22Rv1 (cell line): ENCODE data around the gene DDX41.

Experiments
- H3K27ac ChIP-seq: fragments of 450-650 bp; 2 replicates; pipeline ENCODE4 v1.5.1; 2017
- ZFX ChIP-seq: fragments of 450-650 bp; IDR thresholded peaks from 2 replicates; pipeline ENCODE4 v1.6.1; 2017; ENCODE audit warnings: antibody characterized with exemption, borderline replicate concordance
- TF ChIP-seq, protein P1 (sequence below): fragments of 450-650 bp; IDR thresholded peaks from 2 replicates; pipeline ENCODE4 v1.5.1; 2017; ENCODE audit warnings: mild to moderate bottlenecking

Gene DDX41

DNA sequence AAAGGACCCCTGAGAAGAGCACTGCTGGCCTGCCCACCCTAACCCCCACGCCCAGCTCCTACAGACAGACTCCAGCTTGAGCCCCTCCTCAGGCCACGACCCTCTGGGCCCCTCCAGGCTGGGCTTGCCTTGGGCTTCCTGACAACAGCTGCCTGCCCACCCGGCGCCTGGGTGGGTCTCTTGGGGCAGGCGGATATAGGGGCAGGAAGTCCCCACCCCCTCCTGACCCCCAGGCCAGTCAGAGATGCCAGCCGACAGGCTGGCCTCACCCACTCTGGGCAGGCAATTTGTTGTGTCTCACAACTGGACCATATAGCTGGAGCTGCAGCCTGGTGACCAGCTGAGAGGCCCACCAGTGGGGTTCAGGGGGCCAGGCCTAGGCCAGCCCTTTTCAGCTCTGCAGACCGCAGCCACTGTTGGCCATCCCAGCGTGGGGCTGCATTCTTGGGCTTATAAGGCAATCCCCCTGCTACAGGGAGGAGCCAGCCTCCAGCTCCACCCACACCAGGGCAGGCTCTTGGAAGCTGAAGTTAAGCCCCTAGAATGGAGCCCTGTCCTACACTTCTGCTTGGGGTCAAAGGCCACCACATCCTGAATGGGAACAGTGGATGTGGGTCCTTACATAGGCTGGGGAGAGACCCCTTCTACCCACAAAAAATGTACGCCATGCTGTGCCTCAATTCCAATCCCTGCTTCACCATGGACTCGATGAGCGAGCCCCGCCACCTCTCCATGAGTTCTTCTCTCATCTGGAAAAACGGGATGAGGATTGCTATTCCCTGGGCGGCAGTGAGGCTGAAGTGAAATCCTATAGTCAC lies 21.3 kb downstream of the DDX41 start:
- TF ChIP-seq, protein P1, sequence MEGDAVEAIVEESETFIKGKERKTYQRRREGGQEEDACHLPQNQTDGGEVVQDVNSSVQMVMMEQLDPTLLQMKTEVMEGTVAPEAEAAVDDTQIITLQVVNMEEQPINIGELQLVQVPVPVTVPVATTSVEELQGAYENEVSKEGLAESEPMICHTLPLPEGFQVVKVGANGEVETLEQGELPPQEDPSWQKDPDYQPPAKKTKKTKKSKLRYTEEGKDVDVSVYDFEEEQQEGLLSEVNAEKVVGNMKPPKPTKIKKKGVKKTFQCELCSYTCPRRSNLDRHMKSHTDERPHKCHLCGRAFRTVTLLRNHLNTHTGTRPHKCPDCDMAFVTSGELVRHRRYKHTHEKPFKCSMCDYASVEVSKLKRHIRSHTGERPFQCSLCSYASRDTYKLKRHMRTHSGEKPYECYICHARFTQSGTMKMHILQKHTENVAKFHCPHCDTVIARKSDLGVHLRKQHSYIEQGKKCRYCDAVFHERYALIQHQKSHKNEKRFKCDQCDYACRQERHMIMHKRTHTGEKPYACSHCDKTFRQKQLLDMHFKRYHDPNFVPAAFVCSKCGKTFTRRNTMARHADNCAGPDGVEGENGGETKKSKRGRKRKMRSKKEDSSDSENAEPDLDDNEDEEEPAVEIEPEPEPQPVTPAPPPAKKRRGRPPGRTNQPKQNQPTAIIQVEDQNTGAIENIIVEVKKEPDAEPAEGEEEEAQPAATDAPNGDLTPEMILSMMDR = no peak
- no peak for TF ChIP-seq ZFX
- H3K27ac ChIP-seq = peak overlapping the region; percentile 81

GRCh38 chr5:177494346-177495195 lies 22.2 kb downstream of the DDX41 start:
- 0 out of 2 replicates have a peak overlapping the region, but pooled peaks have one; percentile 81 for H3K27ac ChIP-seq
- TF ChIP-seq, protein P1 = peak; percentile 10; the same call in 1 of the 2 replicates
- no peak for TF ChIP-seq ZFX

DNA sequence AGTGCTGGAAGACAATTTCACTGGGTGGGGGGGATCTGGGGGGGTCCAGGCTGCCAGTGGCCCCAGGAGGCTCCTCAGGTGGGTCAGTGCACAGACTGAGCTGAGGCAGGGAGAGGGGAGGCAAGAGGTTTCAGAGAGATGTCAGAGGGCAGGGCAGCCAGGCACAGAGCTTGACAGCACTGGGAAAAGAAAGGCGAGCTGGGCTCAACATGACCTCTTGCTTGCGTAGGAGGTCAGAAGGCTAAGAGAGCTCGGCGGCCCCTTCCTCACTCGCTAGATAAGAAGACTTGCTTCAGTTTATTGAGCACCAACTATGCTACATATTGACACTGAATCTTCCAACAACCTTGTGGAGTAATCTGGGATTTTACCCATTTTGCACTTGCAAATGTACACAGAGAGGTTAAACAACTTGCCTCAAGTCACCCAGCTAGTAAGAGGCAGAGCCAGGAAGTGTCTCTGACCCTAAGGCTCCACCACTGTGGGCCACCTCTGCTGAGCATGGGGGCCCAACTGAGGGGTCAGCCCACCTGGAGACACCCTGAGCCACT lies 22.9 kb downstream of the DDX41 start:
- peak overlapping the region; percentile 4; the same call in 1 of the 2 replicates for H3K27ac ChIP-seq
- no peak for TF ChIP-seq ZFX
- TF ChIP-seq, protein P1 = no peak

- H3K27ac ChIP-seq = peak overlapping the region; percentile 4; the same call in 1 of the 2 replicates
- no peak for TF ChIP-seq ZFX
- TF ChIP-seq, protein P1 = no peak
Measured at GRCh38 chr5:177492841-177493240, 23.9 kb downstream of the DDX41 start.

DNA sequence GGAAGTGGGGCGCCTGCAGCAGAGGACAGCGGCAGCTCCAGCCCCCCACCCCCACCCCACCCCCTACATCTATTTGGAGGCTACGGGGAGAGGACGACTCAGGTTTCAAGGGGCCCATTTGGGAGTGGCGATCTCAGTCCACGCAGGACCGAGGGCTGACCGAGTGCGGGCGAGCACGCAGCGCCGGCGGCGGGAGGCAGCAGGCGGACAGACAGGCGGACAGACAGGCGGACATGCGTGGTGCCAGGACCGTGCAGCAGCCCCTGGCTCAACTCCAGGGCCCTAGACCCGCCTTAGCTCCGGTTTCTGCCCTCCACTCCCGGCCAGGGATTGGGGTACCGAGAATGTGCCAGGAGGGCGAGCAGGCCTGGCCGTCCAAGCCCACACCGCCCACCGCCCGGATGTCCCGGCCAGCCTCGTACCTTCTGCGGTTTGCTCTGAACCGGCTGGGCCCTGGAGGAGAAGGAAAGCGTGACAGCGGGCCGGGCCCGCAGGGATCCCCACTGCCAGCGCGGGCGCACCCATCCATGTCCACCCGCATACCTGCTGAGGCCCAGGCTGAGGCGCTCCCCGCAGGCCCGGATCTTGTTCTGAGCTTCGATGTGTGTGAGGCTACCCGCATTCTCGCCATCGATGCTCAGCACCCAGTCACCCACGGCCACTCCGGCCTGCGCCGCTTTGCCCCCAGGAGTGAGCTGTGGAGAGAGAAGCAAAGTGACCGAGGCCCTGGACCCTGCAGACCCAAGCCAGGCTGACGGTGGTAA lies 24.6 kb downstream of the DDX41 start:
- H3K27ac ChIP-seq = no peak overlapping the region

GRCh38 chr5:177491429-177491945 lies 25.3 kb downstream of the DDX41 start:
- H3K27ac ChIP-seq = no peak overlapping the region
- TF ChIP-seq ZFX = no peak
- TF ChIP-seq, protein P1 = peak; percentile 98

More for the DNA sequence above, 24.6 kb downstream of the DDX41 start:
- TF ChIP-seq, protein P1 = no peak
- TF ChIP-seq ZFX = no peak
